ENCODE results near the gene PCCA. TPM values are rescaled to one million over a fixed set of nuclear protein-coding genes. Genes with fewer than 3 reads are reported as not detected.

PCCA gene
- polyA plus RNA-seq, 2 of the 4 experiments (the other 2 are of a cell fraction), result 13.2 to 13.7 TPM

GRCh38 chr13:100298116-100298681 is 209.3 kb downstream of the PCCA start (continued):
- TF ChIP-seq PBX3 (IDR thresholded peaks at IDR 0.05), result no peak
- TF ChIP-seq FOXS1 (CRISPR knock-in tag; IDR thresholded peaks at IDR 0.05), result no peak
- TF ChIP-seq RCOR1 (IDR thresholded peaks at IDR 0.05; ENCODE audit: low read depth, low read length), result no peak
- TF ChIP-seq ZC3H11A (IDR thresholded peaks at IDR 0.05), result no peak

- Histone ChIP-seq H3K27ac (no peak overlapping the region), H3K4me2 (no peak overlapping the region), H3K4me3 (no peak overlapping the region), H3K9me3 (no peaks in the 10 kb centered on the region), H3K4me1 (no peaks in the 10 kb centered on the region)
- DNase-seq (ENCODE audit: low read depth in 1 of 2, low spot score in 1 of 2) (no peak), ATAC-seq (no peak), FAIRE-seq (no peak)
- ChIA-PET CTCF (interaction anchor here (0.6 kb wide), 1 partner anchor 63 kb away, joined by 4 read pairs; no protein-coding TSS in a partner anchor), POLR2A (no interaction called here)
- TF ChIP-seq ZFP36 (IDR thresholded peaks at IDR 0.05; ENCODE audit: borderline replicate concordance, partially characterized antibody), result no peak
- TF ChIP-seq FOSB (CRISPR knock-in tag; IDR thresholded peaks at IDR 0.05), result no peak
- no peak for TF ChIP-seq KDM1A (IDR thresholded peaks at IDR 0.05; ENCODE audit: low read depth)
- TF ChIP-seq POLR2A (IDR thresholded peaks at IDR 0.05; ENCODE audit: low read length), result no peak
- TF ChIP-seq JUNB (IDR thresholded peaks at IDR 0.05), result no peak
- TF ChIP-seq HEYL (CRISPR knock-in tag; IDR thresholded peaks at IDR 0.05), result no peak
- no peak for TF ChIP-seq MYC (IDR thresholded peaks at IDR 0.05; ENCODE audit: borderline replicate concordance, low read length)
- no peak for TF ChIP-seq PHF8 (IDR thresholded peaks at IDR 0.05; ENCODE audit: borderline replicate concordance, low read depth)
- no peak for TF ChIP-seq CTCF (IDR thresholded peaks at IDR 0.05)
- TF ChIP-seq ZC3H11A (IDR thresholded peaks at IDR 0.05), result no peak
- no peak for TF ChIP-seq MAX (IDR thresholded peaks at IDR 0.05)
- TF ChIP-seq HOXB5 (CRISPR knock-in tag; IDR thresholded peaks at IDR 0.05), result no peak
- TF ChIP-seq FOXS1 (CRISPR knock-in tag; IDR thresholded peaks at IDR 0.05), result no peak
- no peak for TF ChIP-seq NPAS2 (CRISPR knock-in tag; IDR thresholded peaks at IDR 0.05; ENCODE audit: borderline replicate concordance)
- TF ChIP-seq BCL3 (IDR thresholded peaks at IDR 0.05), result no peak
- TF ChIP-seq REST (IDR thresholded peaks at IDR 0.05), result no peak
- no peak for TF ChIP-seq NFE2L2 (conservative IDR thresholded peaks at IDR 0.05; ENCODE audit: low read length)
- no peak for TF ChIP-seq EHMT2 (IDR thresholded peaks at IDR 0.05; ENCODE audit: low read depth)
- 71% methylated on average over 2 of the region's 2 CpGs for WGBS (ENCODE audit: missing lambda C conversion rate)
These were observed 209.8 kb downstream of the PCCA start for GRCh38 chr13:100298691-100299090.

Measured in A549 (cell line).